ENCODE results near the gene RGMA.
A peak's percentile ranks its signal among the peaks of the same experiment; 100 is the strongest.

RGMA gene

DNA sequence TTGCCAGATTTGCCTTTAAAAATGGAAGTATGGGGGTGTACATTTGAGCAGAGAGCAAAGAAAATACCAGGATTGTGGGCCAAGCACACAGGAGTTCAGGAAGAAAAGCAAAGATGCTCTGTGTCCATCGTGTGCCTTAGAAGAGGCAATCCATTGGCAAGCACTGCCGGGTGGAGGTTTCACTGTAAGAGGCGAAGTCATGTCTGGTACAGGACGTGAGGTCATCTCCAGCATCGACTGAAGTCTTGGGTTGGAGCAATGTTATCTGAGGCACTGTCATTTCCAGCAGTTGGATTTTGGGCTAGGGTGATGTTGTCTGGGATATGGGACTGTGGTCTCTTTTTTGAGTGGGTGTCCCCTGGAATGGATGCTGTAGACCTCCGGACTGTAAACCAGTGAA is 4.8 kb upstream of the RGMA start:
- H3K4me3 ChIP-seq (ENCODE audit: low read depth, low read length): no peak overlapping the region
- no peak for DNase-seq (ENCODE audit: low read depth)
- TF ChIP-seq, protein P1, sequence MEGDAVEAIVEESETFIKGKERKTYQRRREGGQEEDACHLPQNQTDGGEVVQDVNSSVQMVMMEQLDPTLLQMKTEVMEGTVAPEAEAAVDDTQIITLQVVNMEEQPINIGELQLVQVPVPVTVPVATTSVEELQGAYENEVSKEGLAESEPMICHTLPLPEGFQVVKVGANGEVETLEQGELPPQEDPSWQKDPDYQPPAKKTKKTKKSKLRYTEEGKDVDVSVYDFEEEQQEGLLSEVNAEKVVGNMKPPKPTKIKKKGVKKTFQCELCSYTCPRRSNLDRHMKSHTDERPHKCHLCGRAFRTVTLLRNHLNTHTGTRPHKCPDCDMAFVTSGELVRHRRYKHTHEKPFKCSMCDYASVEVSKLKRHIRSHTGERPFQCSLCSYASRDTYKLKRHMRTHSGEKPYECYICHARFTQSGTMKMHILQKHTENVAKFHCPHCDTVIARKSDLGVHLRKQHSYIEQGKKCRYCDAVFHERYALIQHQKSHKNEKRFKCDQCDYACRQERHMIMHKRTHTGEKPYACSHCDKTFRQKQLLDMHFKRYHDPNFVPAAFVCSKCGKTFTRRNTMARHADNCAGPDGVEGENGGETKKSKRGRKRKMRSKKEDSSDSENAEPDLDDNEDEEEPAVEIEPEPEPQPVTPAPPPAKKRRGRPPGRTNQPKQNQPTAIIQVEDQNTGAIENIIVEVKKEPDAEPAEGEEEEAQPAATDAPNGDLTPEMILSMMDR (IDR thresholded peaks at IDR 0.05; ENCODE audit: low read depth, low read length, missing control alignments): no peak

DNA sequence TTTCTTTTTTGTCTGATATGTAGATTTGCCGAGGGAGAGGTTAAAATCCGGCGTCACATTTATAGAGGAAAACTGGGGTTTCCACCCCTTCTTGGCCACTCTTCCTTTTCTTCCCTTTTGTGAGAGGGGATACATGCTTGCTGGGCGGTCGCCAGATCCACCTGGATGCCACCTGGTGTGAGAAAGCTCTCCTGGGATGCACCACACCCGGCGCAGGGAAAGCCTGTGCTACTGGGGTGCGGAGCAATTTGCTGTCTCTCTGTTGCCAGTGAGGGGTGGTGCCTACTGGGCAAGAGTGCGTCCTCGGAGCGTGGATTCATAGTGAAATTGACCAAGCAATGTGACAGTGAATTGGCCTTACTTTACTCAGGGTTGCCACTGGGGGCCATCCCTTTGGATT is 2.5 kb upstream of the RGMA start:
- DNase-seq (ENCODE audit: low read depth): no peak
- TF ChIP-seq, protein P1 (IDR thresholded peaks at IDR 0.05; ENCODE audit: low read depth, low read length, missing control alignments): no peak
- no peak overlapping the region for H3K4me3 ChIP-seq (ENCODE audit: low read depth, low read length)

GRCh38 chr15:93089727-93090305 is 805 bp upstream of the RGMA start:
- no peak overlapping the region for H3K4me3 ChIP-seq (ENCODE audit: low read depth, low read length)
- no peak for DNase-seq (ENCODE audit: low read depth)
- TF ChIP-seq, protein P1 (IDR thresholded peaks at IDR 0.05; ENCODE audit: low read depth, low read length, missing control alignments): no peak

DNA sequence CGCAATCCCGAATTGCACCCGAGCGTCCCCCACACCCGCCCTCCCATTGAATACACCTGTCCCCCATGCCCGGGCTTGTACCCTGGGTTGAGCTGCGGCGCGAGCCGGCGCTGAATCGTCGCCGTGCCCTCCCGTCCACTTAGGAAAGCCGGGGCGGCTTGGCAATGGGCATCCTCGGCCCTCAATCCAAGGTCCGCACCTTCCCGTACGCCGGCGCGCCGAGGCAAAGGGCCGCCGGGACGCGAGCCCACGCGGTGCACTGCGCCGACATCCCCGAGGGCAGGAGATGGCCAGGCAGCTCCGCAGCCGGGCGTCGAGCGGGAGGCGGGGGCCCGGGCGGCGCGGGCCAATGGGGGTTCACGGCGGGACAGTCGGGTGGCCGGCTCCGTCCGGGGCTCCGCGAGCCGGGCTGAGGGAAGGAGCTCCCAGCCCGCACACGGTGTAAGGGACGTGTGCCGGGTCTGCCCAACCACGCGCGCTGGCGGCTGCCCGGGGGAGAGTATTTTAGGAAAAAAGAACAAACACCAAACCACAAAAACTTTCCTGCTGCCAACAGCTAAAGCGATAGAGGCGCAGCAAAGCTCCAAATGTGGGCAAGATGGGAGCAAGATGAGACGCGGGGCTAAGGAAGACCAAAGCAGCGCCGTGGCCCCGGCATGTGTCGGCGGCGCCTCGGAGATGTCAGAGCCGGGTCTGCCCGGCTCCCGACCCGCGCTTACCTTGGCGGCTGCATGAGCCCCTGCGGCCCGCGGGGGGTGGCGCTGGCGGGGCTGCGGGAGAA is 621 bp downstream of the RGMA start:
- DNase-seq (ENCODE audit: low read depth): no peak
- TF ChIP-seq, protein P1 (IDR thresholded peaks at IDR 0.05; ENCODE audit: low read depth, low read length, missing control alignments): no peak
- H3K4me3 ChIP-seq (ENCODE audit: low read depth, low read length): no peak overlapping the region

- DNase-seq (ENCODE audit: low read depth): peak; percentile 12
- H3K4me3 ChIP-seq (ENCODE audit: low read depth, low read length): no peak overlapping the region
- TF ChIP-seq, protein P1 (IDR thresholded peaks at IDR 0.05; ENCODE audit: low read depth, low read length, missing control alignments): peak; percentile 90
These were observed 1.2 kb downstream of the RGMA start for GRCh38 chr15:93087825-93088199.

GRCh38 chr15:93086791-93087190 is 2.2 kb downstream of the RGMA start:
- TF ChIP-seq, protein P1 (IDR thresholded peaks at IDR 0.05; ENCODE audit: low read depth, low read length, missing control alignments): no peak
- no peak overlapping the region for H3K4me3 ChIP-seq (ENCODE audit: low read depth, low read length)
- DNase-seq (ENCODE audit: low read depth): no peak

- H3K4me3 ChIP-seq (ENCODE audit: low read depth, low read length): no peak overlapping the region
- DNase-seq (ENCODE audit: low read depth): no peak
- TF ChIP-seq, protein P1 (IDR thresholded peaks at IDR 0.05; ENCODE audit: low read depth, low read length, missing control alignments): no peak
These were observed 3.3 kb downstream of the RGMA start for GRCh38 chr15:93085692-93086091.

Data from GM12864 (cell line).